BE2C (cell line): ENCODE data around the gene SLC22A23.

Source experiments
- DNase-seq: peaks from one replicate; pipeline ENCODE4 v3.0.0-alpha.2; 2020
- H3K27me3 ChIP-seq: fragments of 250-450 bp; sonication (Bioruptor Pico); 2 replicates; pipeline ENCODE4 v1.5.1; 2020; ENCODE audit warnings: mild to moderate bottlenecking
- H3K36me3 ChIP-seq: fragments of 250-450 bp; sonication (Bioruptor Pico); 2 replicates; pipeline ENCODE4 v1.5.1; 2020; ENCODE audit warnings: mild to moderate bottlenecking
- H3K4me1 ChIP-seq: fragments of 250-450 bp; sonication (Bioruptor Pico); 2 replicates; pipeline ENCODE4 v1.5.1; 2020
- H3K4me3 ChIP-seq: 2 replicates; pipeline ENCODE4 v1.5.1; 2011; ENCODE audit warnings: low read depth, low read length
- H3K9me3 ChIP-seq: fragments of 250-450 bp; sonication (Bioruptor Pico); 2 replicates; pipeline ENCODE4 v1.5.1; 2020
- CTCF ChIP-seq: IDR thresholded peaks from 2 replicates; pipeline ENCODE4 v1.5.1; 2012; ENCODE audit warnings: mild to moderate bottlenecking, low read depth, low read length

Gene SLC22A23

GRCh38 chr6:3432416-3432815 is 24.4 kb downstream of the SLC22A23 start:
- no peak for TF ChIP-seq CTCF
- no peak for DNase-seq
- no peaks in the 10 kb centered on the region for H3K9me3 ChIP-seq

GRCh38 chr6:3431994-3432393 is 24.9 kb downstream of the SLC22A23 start:
- Histone ChIP-seq H3K36me3 (no peaks in the 10 kb centered on the region), H3K9me3 (no peaks in the 10 kb centered on the region), H3K4me3 (no peak overlapping the region), H3K27me3 (peaks cover 18% of the 10 kb centered on the region), H3K4me1 (no peaks in the 10 kb centered on the region)
- TF ChIP-seq CTCF: no peak
- no peak for DNase-seq

More at GRCh38 chr6:3432416-3432815, 24.4 kb downstream of the SLC22A23 start:
- Histone ChIP-seq H3K27me3 (peaks cover 14% of the 10 kb centered on the region), H3K4me3 (no peak overlapping the region), H3K4me1 (no peaks in the 10 kb centered on the region), H3K36me3 (no peaks in the 10 kb centered on the region)

- Histone ChIP-seq H3K36me3 (no peaks in the 10 kb centered on the region), H3K27me3 (peaks cover 16% of the 10 kb centered on the region), H3K9me3 (no peaks in the 10 kb centered on the region), H3K4me1 (no peaks in the 10 kb centered on the region), H3K4me3 (no peak overlapping the region)
- TF ChIP-seq CTCF: no peak
- DNase-seq: no peak
Measured at GRCh38 chr6:3429211-3429610, 27.6 kb downstream of the SLC22A23 start.

GRCh38 chr6:3428700-3429099 is 28.1 kb downstream of the SLC22A23 start:
- H3K9me3 ChIP-seq: no peaks in the 10 kb centered on the region
- H3K36me3 ChIP-seq: no peaks in the 10 kb centered on the region
- TF ChIP-seq CTCF: no peak
- no peak for DNase-seq
- H3K4me1 ChIP-seq: no peaks in the 10 kb centered on the region
- H3K4me3 ChIP-seq: no peak overlapping the region
- peaks cover 18% of the 10 kb centered on the region for H3K27me3 ChIP-seq

- Histone ChIP-seq H3K4me1 (no peaks in the 10 kb centered on the region), H3K4me3 (no peak overlapping the region), H3K36me3 (no peaks in the 10 kb centered on the region), H3K9me3 (no peaks in the 10 kb centered on the region), H3K27me3 (peaks cover 22% of the 10 kb centered on the region)
- no peak for TF ChIP-seq CTCF
- no peak for DNase-seq
Measured at GRCh38 chr6:3428247-3428646, 28.6 kb downstream of the SLC22A23 start.

- no peaks in the 10 kb centered on the region for H3K36me3 ChIP-seq
- no peak for DNase-seq
- H3K27me3 ChIP-seq: peaks cover 27% of the 10 kb centered on the region
- H3K9me3 ChIP-seq: no peaks in the 10 kb centered on the region
- no peak for TF ChIP-seq CTCF
- H3K4me1 ChIP-seq: no peaks in the 10 kb centered on the region
- H3K4me3 ChIP-seq: no peak overlapping the region
Measured at GRCh38 chr6:3427687-3428085, 29.2 kb downstream of the SLC22A23 start.
